ENCODE measurements around the gene UBE2M. TPM values are rescaled to one million over a fixed set of nuclear protein-coding genes. Genes with fewer than 3 reads are reported as not detected.
A peak's percentile ranks its signal among the peaks of the same experiment; 100 is the strongest.

UBE2M gene
- total and polyA plus RNA-seq, 2 experiments from 2014 or later: 27.6 to 64.5 TPM

DNA sequence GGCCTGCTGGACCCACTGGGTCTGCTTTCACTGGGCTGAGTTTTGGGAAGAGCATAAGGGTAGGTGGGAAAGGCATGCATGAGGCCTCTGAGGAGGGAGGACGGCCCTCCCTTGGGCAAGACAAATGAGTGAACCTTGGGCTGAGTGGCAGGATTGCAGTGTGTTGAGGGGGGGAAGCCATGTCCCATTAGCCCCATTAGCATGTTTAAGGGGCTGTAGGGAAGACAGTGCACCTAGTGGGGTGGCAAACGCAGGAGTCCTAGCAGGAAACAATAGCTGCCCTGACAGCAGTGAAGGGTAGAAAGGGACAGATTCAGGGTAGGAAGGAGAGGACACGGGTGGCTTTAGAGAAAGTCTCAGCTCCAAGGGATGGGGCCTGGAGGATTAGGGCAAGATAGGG lies 35.7 kb downstream of the UBE2M start (continued):
- TF ChIP-seq, protein P1, sequence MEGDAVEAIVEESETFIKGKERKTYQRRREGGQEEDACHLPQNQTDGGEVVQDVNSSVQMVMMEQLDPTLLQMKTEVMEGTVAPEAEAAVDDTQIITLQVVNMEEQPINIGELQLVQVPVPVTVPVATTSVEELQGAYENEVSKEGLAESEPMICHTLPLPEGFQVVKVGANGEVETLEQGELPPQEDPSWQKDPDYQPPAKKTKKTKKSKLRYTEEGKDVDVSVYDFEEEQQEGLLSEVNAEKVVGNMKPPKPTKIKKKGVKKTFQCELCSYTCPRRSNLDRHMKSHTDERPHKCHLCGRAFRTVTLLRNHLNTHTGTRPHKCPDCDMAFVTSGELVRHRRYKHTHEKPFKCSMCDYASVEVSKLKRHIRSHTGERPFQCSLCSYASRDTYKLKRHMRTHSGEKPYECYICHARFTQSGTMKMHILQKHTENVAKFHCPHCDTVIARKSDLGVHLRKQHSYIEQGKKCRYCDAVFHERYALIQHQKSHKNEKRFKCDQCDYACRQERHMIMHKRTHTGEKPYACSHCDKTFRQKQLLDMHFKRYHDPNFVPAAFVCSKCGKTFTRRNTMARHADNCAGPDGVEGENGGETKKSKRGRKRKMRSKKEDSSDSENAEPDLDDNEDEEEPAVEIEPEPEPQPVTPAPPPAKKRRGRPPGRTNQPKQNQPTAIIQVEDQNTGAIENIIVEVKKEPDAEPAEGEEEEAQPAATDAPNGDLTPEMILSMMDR (conservative IDR thresholded peaks at IDR 0.05; ENCODE audit: low read depth in 2 of 2): no peak
- no peak for TF ChIP-seq ZNF114 (CRISPR knock-in tag; IDR thresholded peaks at IDR 0.05)
- no peak for TF ChIP-seq EZH2 (IDR thresholded peaks at IDR 0.05; ENCODE audit: low read depth, unreplicated experiment)
- no peak for TF ChIP-seq CREB1 (CRISPR knock-in tag; IDR thresholded peaks at IDR 0.05; ENCODE audit: low read depth)
- no peak for TF ChIP-seq JUNB (IDR thresholded peaks at IDR 0.05; ENCODE audit: unreplicated experiment)
- TF ChIP-seq, protein P2, sequence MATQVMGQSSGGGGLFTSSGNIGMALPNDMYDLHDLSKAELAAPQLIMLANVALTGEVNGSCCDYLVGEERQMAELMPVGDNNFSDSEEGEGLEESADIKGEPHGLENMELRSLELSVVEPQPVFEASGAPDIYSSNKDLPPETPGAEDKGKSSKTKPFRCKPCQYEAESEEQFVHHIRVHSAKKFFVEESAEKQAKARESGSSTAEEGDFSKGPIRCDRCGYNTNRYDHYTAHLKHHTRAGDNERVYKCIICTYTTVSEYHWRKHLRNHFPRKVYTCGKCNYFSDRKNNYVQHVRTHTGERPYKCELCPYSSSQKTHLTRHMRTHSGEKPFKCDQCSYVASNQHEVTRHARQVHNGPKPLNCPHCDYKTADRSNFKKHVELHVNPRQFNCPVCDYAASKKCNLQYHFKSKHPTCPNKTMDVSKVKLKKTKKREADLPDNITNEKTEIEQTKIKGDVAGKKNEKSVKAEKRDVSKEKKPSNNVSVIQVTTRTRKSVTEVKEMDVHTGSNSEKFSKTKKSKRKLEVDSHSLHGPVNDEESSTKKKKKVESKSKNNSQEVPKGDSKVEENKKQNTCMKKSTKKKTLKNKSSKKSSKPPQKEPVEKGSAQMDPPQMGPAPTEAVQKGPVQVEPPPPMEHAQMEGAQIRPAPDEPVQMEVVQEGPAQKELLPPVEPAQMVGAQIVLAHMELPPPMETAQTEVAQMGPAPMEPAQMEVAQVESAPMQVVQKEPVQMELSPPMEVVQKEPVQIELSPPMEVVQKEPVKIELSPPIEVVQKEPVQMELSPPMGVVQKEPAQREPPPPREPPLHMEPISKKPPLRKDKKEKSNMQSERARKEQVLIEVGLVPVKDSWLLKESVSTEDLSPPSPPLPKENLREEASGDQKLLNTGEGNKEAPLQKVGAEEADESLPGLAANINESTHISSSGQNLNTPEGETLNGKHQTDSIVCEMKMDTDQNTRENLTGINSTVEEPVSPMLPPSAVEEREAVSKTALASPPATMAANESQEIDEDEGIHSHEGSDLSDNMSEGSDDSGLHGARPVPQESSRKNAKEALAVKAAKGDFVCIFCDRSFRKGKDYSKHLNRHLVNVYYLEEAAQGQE (IDR thresholded peaks at IDR 0.05; ENCODE audit: unreplicated experiment): no peak
- TF ChIP-seq, protein P3, sequence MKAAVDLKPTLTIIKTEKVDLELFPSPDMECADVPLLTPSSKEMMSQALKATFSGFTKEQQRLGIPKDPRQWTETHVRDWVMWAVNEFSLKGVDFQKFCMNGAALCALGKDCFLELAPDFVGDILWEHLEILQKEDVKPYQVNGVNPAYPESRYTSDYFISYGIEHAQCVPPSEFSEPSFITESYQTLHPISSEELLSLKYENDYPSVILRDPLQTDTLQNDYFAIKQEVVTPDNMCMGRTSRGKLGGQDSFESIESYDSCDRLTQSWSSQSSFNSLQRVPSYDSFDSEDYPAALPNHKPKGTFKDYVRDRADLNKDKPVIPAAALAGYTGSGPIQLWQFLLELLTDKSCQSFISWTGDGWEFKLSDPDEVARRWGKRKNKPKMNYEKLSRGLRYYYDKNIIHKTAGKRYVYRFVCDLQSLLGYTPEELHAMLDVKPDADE (IDR thresholded peaks at IDR 0.05): no peak

DNA sequence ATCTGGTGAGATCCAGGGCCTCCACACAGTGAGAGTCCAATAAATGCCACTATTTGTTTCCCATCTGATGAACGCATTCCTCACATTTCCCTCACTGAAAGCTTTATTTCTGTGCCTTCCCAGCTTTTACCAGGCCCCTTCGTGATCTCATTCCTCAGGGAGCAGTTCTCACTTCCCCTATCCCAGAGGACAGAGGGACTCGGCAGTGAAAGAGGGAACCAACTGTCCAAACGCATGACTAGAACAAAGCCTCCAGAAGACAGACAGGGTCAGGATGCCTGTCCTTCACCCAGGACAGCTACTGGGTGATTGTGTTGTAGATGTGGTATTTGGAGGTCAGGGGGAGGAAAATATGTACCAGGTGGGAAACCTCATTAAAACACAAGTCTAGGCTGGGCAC lies 36.8 kb downstream of the UBE2M start:
- Histone ChIP-seq H2AFZ (no peak overlapping the region), H4K20me1 (replicated peaks; ENCODE audit: insufficient read depth) (no peaks in the 10 kb centered on the region), H3K4me1 (ENCODE audit: insufficient read depth) (peaks cover 25% of the 10 kb centered on the region), H3K27ac (ENCODE audit: low read depth) (peak overlapping the region; percentile 80), H3F3A (replicated peaks; ENCODE audit: low read depth) (peaks cover 28% of the 10 kb centered on the region), H3K79me2 (replicated peaks; ENCODE audit: insufficient read depth) (0 out of 2 replicates have a peak, but pooled peaks cover 8% of the 10 kb centered on the region), H3K4me3 (no peak overlapping the region), H3K9me2 (ENCODE audit: insufficient read depth) (no peaks in the 10 kb centered on the region), H3K27me3 (ENCODE audit: insufficient read depth) (no peaks in the 10 kb centered on the region), H3K4me2 (peak overlapping the region; percentile 42; the same call in 1 of the 2 replicates), H3K36me3 (ENCODE audit: insufficient read depth) (no peaks in the 10 kb centered on the region)
- H3K27me3 Mint-ChIP-seq (ENCODE audit: insufficient read depth, low read depth, poor library complexity): peaks cover 32% of the 10 kb centered on the region
- peak overlapping the region; percentile 51 for H3K4me3 Mint-ChIP-seq
- H3K36me3 Mint-ChIP-seq (ENCODE audit: low read depth): peaks cover 6% of the 10 kb centered on the region
- DNase-seq (ENCODE audit: low spot score) (no peak), ATAC-seq (no peak)
- H3K9me3 Mint-ChIP-seq: no peaks in the 10 kb centered on the region; the same call in 2 of the 3 replicates
- peak overlapping the region; percentile 70 for H3K27ac Mint-ChIP-seq
- peaks cover 40% of the 10 kb centered on the region for H3K4me1 Mint-ChIP-seq
- TF ChIP-seq ZNF114 (CRISPR knock-in tag; IDR thresholded peaks at IDR 0.05) (no peak), JUNB (IDR thresholded peaks at IDR 0.05; ENCODE audit: unreplicated experiment) (no peak), EZH2phosphoT487 (IDR thresholded peaks at IDR 0.05; ENCODE audit: unreplicated experiment) (no peak), CREB1 (CRISPR knock-in tag; IDR thresholded peaks at IDR 0.05; ENCODE audit: low read depth) (no peak), ZNF331 (CRISPR knock-in tag; IDR thresholded peaks at IDR 0.05; ENCODE audit: low read depth) (no peak)
- TF ChIP-seq, protein P2 (IDR thresholded peaks at IDR 0.05; ENCODE audit: unreplicated experiment): no peak
- TF ChIP-seq, protein P3 (IDR thresholded peaks at IDR 0.05): no peak
- TF ChIP-seq, protein P1 (conservative IDR thresholded peaks at IDR 0.05; ENCODE audit: low read depth in 2 of 2): no peak

Data from GM23338 (cell line).